GM18505 (cell line): ENCODE data around the gene GNB1.
A peak's percentile ranks its signal among the peaks of the same experiment; 100 is the strongest.

ENCODE experiments used
- ATAC-seq: cut with Tn5 transposase; IDR thresholded peaks from one replicate; pipeline ENCODE4 v1.9.1; 2021; ENCODE audit not compliant: unreplicated experiment
- POLR2A ChIP-seq: IDR thresholded peaks from 4 replicates; pipeline ENCODE4 v1.6.1; 2011; ENCODE audit warnings: borderline replicate concordance; ENCODE audit not compliant: insufficient read depth, insufficient read length; ENCODE audit errors: extremely low read depth

Gene GNB1

GRCh38 chr1:1809489-1809888, 81.4 kb downstream of the GNB1 start:
- TF ChIP-seq POLR2A: no peak

DNA sequence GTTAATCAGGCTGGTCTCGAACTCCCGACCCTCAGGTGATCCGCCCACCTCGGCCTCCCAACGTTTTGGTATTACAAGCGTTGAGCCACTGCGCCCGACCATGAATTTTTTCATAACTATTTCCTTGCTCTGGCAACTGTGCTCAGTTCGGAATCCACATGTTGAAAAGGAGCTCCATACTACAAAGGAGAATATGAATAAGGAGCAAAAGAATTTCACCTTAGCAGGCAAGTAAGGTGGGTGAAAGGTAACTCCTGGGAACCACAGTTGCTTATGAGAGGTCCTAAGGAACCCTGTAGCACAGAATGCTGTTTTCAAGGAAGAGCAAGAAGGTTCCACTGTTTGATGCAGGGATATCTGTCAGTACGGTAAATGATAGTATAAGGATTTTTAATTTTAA, 82.7 kb downstream of the GNB1 start:
- TF ChIP-seq POLR2A: no peak

More at GRCh38 chr1:1809489-1809888, 81.4 kb downstream of the GNB1 start:
- no peak for ATAC-seq

DNA sequence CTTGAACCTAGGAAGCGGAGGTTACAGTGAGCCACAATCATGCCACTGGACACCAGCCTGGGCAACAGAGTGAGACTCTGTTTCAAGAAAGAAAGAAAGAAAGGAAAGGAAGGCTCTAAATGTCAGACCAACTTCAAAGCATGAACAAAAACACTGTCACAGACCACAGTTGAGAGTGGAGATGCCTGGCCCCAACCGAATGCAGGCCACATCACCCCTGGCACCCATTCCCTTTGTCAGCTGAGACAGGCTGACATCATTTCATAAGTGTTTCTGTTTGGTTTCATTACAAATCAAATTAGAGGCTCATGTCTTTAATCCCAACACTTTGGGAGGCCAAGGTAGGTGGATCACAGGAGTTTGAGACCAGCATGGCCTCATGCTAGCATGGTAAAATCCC, 84.0 kb downstream of the GNB1 start:
- ATAC-seq: no peak
- no peak for TF ChIP-seq POLR2A

More for the DNA sequence above, 82.7 kb downstream of the GNB1 start:
- ATAC-seq: no peak

DNA sequence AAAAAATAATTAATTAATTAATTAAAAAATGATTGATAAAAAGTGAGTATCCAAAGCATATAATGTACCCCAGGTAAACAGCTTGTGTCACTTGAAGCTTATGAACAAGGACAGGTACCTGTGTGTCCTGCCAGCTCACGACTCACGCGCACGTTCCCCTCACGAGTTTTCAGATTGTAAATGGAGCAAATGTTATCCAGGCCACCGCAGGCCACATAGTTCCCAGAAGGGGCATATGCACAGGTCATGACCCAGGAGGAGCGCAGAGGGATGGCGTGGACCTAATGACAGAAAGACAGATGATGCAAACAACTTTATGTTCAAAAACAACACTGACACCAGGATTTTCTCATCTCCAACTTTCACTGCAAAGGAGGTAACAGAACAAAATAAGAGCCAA, 86.6 kb downstream of the GNB1 start:
- no peak for TF ChIP-seq POLR2A
- no peak for ATAC-seq

DNA sequence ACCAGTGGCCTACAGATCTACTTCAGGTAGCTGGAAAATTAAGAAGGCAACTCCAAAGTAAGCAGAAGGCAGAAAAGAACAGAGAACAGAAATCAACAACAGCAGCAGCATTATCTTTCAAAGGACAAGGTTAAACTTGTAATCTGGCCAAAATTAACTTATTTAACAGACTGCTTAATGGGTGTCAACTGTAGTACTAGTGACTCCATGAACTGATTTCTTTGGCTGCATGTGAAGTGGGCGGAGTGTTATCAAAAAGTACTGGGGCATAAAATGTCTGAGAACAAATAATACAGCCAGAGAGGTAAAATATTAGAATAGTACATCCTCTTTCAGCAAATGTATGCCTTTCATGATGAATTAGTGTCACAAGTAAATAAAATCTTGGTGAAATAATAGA, 88.0 kb downstream of the GNB1 start:
- no peak for TF ChIP-seq POLR2A

DNA sequence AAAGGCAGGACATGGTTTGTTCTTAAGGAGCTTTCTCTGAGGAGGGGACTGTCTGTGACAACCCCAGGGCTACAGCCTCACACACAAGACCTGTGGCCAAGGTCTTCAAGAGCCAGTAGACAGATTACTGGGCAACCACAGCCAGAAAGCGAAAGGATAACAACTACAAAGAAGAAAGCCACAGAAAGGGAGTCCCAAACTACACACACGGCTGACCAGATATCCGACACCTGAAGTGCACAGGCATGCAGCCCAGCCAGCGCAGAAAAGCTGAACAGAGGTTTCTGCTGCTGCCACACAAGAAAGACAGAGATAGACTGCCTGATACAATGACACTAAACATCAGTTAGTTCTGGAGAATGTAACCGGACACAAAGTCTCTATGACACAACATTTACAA, 91.2 kb downstream of the GNB1 start:
- ATAC-seq: peak; percentile 74
- TF ChIP-seq POLR2A: no peak

More for the DNA sequence above, 88.0 kb downstream of the GNB1 start:
- no peak for ATAC-seq

GRCh38 chr1:1797731-1798341, 93.1 kb downstream of the GNB1 start:
- no peak for TF ChIP-seq POLR2A
- ATAC-seq: no peak

GRCh38 chr1:1796466-1796865, 94.4 kb downstream of the GNB1 start:
- ATAC-seq: no peak

DNA sequence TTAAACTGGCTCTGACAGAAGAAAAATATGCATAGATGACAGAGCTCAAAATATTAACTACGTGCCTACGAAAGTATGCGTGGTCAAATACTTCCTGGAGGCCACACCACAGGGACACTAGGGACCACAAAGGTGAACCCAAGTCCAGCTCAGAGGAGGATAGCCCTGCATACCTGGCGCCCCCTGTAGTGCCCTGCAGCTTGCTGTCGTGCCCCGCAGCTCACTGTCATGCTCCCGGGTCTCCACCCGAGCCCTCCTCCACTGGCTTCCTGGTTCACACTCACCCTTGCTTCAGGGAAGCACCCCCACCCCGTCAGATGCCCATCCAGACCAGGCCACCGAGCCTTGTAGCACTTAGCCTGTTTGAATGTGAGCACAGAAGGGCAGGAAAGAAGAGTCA, 95.9 kb downstream of the GNB1 start:
- no peak for ATAC-seq
- no peak for TF ChIP-seq POLR2A

More at GRCh38 chr1:1796466-1796865, 94.4 kb downstream of the GNB1 start:
- no peak for TF ChIP-seq POLR2A

- ATAC-seq: no peak
- TF ChIP-seq POLR2A: no peak
Observed at GRCh38 chr1:1793481-1794244, 97.2 kb downstream of the GNB1 start.

DNA sequence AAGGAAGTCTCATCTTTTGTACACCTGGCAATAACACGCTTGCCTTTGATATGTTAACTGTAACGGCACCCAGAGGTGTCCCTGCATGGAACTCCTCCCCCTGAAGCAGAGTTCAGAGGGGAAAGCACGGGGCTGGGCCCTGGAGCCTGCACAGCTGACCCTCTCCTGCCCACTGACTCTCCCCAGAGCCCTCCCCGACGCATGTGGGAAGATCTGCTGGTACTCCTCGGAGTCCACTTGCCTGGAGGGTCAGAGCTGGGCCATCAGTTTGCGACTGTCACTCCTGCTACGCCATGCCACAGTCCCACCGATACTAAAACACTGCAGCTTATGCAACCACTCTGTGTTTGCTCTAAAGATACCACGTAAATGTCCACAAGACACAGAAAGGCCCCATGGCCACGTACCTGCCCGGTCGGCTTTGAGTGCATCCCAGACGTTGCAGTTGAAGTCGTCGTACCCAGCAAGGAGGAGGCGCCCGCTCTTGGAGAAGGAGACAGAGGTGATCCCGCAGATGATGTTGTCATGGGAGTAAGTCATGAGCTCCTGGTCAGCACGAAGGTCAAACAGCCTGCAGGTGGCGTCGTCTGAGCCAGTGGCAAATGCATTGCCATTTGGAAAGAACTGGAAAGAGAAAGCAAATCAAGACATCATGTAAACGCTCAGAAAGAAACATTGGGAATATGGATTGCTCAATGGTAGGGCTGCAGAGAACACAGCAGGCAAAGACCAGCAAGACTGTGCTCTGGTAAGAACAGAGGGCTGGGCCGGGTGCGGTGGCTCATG, 102.0 kb downstream of the GNB1 start:
- ATAC-seq: no peak
- no peak for TF ChIP-seq POLR2A

GRCh38 chr1:1788136-1788535, 102.8 kb downstream of the GNB1 start:
- TF ChIP-seq POLR2A: no peak
- no peak for ATAC-seq

GRCh38 chr1:1786836-1787605, 103.9 kb downstream of the GNB1 start:
- TF ChIP-seq POLR2A: no peak
- ATAC-seq: no peak
